Mammary epithelial cell (primary cell): ENCODE data around the gene KRT39.

ENCODE experiments used
- CTCF ChIP-seq, 2 donors: IDR thresholded peaks in 1 of 2; conservative IDR thresholded peaks in 1 of 2; 2 replicates each; pipeline ENCODE4 v1.5.1; 2011 to 2012; ENCODE audit warnings: inconsistent platforms in 2 of 2, low read length in 2 of 2, mild to moderate bottlenecking in 2 of 2, control low read depth in 1 of 2, low read depth in 1 of 2; ENCODE audit not compliant: insufficient read depth in 1 of 2; ENCODE audit errors: extremely low read depth in 1 of 2
- EZH2 ChIP-seq: IDR thresholded peaks from 2 replicates; pipeline ENCODE4 v1.6.1; 2012; ENCODE audit warnings: low read length, inconsistent platforms, borderline replicate concordance

DNA sequence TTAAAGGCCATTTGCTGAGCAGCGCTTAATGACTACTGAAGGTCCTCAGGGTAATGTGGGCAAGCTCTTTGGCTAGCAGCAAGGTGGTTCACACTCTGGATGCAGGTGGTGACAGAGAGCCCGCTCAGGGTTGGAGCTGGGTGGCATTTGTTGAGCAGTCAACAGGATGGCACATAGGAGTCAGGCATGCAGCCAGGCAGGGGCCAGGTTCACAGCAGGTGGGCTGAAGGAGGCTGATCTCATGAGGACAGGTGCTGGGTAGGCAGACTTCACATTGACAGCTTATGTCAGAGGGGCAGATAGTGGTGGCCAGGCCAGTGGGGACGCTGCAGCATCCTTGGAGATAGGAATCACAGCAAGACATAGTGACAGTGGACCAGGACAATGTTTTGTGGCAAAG, 37.6 kb upstream of the KRT39 start:
- no peak for TF ChIP-seq CTCF (conservative IDR thresholded peaks at IDR 0.05 in 1 of 2, IDR thresholded peaks at IDR 0.05 in 1 of 2; ENCODE audit: extremely low read depth in 1 of 2, insufficient read depth in 1 of 2, low read depth in 1 of 2, low read length in 2 of 2)
- TF ChIP-seq EZH2, result no peak
